ENCODE measurements around the gene CMTM3. TPM values are rescaled to one million over a fixed set of nuclear protein-coding genes. Genes with fewer than 3 reads are reported as not detected.

Gene CMTM3
- total and polyA plus RNA-seq, 7 donors: 2.6 to 7.6 (median 4.8) TPM

GRCh38 chr16:66596986-66597848 lies 7.3 kb upstream of the CMTM3 start:
- H3K36me3 ChIP-seq (ENCODE audit: insufficient read depth in 1 of 2, low read depth in 1 of 2): no peaks in the 10 kb centered on the region
- no peak overlapping the region for H3K27ac ChIP-seq
- no peaks in the 10 kb centered on the region for H3K9me3 ChIP-seq
- intact Hi-C loops (cut with DNase I): no loop called here
- DNase-seq (no peak), ATAC-seq (no peak)
- H3K4me1 ChIP-seq: no peaks in the 10 kb centered on the region
- H3K27me3 ChIP-seq (ENCODE audit: insufficient read depth in 3 of 3, low read length in 2 of 3): peaks cover 0 to 2% (median 0%) of the 10 kb centered on the region in 3 donors
- TF ChIP-seq, protein P1, sequence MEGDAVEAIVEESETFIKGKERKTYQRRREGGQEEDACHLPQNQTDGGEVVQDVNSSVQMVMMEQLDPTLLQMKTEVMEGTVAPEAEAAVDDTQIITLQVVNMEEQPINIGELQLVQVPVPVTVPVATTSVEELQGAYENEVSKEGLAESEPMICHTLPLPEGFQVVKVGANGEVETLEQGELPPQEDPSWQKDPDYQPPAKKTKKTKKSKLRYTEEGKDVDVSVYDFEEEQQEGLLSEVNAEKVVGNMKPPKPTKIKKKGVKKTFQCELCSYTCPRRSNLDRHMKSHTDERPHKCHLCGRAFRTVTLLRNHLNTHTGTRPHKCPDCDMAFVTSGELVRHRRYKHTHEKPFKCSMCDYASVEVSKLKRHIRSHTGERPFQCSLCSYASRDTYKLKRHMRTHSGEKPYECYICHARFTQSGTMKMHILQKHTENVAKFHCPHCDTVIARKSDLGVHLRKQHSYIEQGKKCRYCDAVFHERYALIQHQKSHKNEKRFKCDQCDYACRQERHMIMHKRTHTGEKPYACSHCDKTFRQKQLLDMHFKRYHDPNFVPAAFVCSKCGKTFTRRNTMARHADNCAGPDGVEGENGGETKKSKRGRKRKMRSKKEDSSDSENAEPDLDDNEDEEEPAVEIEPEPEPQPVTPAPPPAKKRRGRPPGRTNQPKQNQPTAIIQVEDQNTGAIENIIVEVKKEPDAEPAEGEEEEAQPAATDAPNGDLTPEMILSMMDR (IDR thresholded peaks at IDR 0.05): no peak
- 83 to 88% (median 86%) methylated on average over 5 of the region's 5 CpGs for WGBS, 3 donors
- H3K4me3 ChIP-seq: no peak overlapping the region

- Histone ChIP-seq H3K27ac (no peak overlapping the region), H3K27me3 (ENCODE audit: insufficient read depth in 3 of 3, low read length in 2 of 3) (peaks cover 0 to 11% (median 0%) of the 10 kb centered on the region in 3 donors), H3K9me3 (no peaks in the 10 kb centered on the region), H3K36me3 (ENCODE audit: insufficient read depth in 1 of 2, low read depth in 1 of 2) (no peaks in the 10 kb centered on the region), H3K4me1 (no peaks in the 10 kb centered on the region), H3K4me3 (no peak overlapping the region)
- 58 to 66% (median 60%) methylated on average over 3 of the region's 3 CpGs for WGBS, 3 donors
- TF ChIP-seq, protein P1 (IDR thresholded peaks at IDR 0.05): no peak
- no peak for ATAC-seq
- no peak for DNase-seq
- intact Hi-C loops (cut with DNase I): no loop called here
Measured at GRCh38 chr16:66598111-66598510, 6.4 kb upstream of the CMTM3 start.

GRCh38 chr16:66599726-66600125 lies 4.8 kb upstream of the CMTM3 start:
- intact Hi-C loops (cut with DNase I): loop anchor here in 1 of 2 donors (10.0 kb wide), 2 partner anchors 115 to 195 kb away; no protein-coding TSS in a partner anchor

DNA sequence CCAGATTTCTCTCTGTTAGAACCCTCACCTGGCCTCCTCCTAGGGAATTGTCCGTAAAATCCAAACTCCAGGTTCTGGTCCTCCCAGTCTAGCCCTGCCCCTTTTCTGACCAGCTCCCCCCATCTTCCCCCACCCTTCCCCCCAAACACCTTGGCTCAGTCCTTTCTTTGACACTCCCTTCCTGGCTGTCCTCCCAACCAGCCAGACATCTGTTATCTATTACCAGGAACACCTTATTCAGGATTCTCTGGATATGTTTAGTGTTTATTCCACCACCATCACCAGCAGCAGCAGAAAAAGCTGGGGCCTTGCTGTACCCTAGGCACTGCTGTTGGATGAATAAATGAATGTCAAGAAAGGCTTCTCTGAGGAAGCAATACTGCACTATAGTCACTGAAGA lies 4.0 kb upstream of the CMTM3 start:
- Histone ChIP-seq H3K36me3 (ENCODE audit: insufficient read depth in 1 of 2, low read depth in 1 of 2) (no peaks in the 10 kb centered on the region), H3K4me1 (no peaks in the 10 kb centered on the region), H3K9me3 (no peaks in the 10 kb centered on the region), H3K27ac (no peak overlapping the region), H3K4me3 (no peak overlapping the region), H3K27me3 (ENCODE audit: insufficient read depth in 3 of 3, low read length in 2 of 3) (peaks cover 0 to 22% (median 7%) of the 10 kb centered on the region in 3 donors)
- ATAC-seq (no peak), DNase-seq (no peak)
- intact Hi-C loops (cut with DNase I): loop anchor here in 1 of 2 donors (10.0 kb wide), 2 partner anchors 116 to 196 kb away; no protein-coding TSS in a partner anchor
- 92 to 100% (median 98%) methylated on average over 1 of the region's 1 CpG for WGBS, 3 donors
- TF ChIP-seq, protein P1 (IDR thresholded peaks at IDR 0.05): no peak

More at GRCh38 chr16:66599726-66600125, 4.8 kb upstream of the CMTM3 start:
- Histone ChIP-seq H3K36me3 (ENCODE audit: insufficient read depth in 1 of 2, low read depth in 1 of 2) (no peaks in the 10 kb centered on the region), H3K27ac (no peak overlapping the region), H3K4me1 (no peaks in the 10 kb centered on the region), H3K9me3 (no peaks in the 10 kb centered on the region), H3K4me3 (no peak overlapping the region), H3K27me3 (ENCODE audit: insufficient read depth in 3 of 3, low read length in 2 of 3) (peaks cover 0 to 22% (median 7%) of the 10 kb centered on the region in 3 donors)
- TF ChIP-seq, protein P1 (IDR thresholded peaks at IDR 0.05): no peak
- DNase-seq (no peak), ATAC-seq (no peak)
- WGBS, 3 donors: 87 to 89% (median 87%) methylated on average over 4 of the region's 4 CpGs
